GM18517 (cell line): ENCODE measurements around the gene PORCN.

ENCODE experiments used
- ATAC-seq: cut with Tn5 transposase; IDR thresholded peaks from one replicate; pipeline ENCODE4 v1.9.1; 2021; ENCODE audit warnings: mild to moderate bottlenecking, moderate library complexity; ENCODE audit not compliant: unreplicated experiment

Gene PORCN

DNA sequence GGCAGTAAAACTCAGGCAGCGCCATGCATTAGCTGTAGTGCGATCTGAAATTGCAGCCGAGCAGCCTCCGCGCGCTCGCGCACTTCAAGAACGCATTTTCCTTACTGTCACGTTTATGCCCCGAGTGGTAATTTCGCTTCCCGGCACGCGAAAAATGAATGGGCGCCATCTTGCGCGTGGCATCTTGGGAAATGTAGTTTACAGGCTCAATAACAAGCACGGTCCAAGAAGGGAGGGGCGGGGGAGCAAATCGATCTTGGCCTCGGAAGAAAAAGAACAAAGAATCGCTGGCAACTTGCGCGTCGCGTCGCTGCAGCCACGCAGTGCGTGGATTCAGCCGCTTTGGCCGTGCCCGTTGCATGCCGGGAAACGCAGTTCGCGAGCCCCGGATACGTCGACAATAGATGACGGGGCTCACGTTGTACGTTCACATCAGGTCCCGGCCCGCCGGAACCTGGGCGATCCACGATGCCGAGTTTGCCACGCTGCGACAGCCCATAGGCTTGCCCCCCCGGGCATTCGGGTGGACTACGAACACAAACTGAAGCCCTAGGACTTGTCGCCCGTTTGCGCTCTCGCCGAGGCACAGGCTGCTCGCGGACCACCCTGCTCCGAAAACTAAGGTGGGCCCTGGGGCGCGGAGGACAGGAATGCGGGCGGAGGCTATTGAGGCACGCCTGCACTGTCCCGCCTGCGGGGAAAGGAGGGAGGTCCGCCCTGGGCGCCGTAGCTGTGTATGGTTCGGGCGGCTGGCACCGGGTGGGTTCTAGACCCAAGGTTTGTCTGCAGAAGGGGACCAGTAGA, 32.8 kb upstream of the PORCN start, which contains the start of gene FTSJ1:
TSS of gene FTSJ1 (plus strand) at position 426 of the 804 bp plus-strand sequence. CDS start 1,849 bp downstream, outside the sequence.
- ATAC-seq: peak; percentile 92

DNA sequence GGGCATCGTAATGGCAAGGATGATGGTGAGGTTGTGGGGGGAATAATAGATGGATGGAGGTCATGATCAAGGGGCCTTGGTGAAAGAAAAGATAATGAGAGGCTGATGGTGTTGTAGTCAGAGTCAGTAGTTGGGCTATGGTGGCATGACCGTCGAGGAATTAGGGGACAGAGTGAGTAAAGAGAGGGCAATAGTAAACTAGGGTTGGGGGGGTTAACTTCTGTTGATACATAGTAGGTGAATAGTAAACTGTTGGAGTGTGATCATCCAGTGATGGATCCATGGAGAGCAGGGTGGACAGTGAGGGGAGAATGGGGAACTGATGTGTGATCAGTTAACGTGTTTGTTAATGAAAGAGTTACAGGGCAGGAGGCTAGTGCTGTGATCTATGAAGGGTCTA, 31.9 kb upstream of the PORCN start:
- ATAC-seq: no peak

DNA sequence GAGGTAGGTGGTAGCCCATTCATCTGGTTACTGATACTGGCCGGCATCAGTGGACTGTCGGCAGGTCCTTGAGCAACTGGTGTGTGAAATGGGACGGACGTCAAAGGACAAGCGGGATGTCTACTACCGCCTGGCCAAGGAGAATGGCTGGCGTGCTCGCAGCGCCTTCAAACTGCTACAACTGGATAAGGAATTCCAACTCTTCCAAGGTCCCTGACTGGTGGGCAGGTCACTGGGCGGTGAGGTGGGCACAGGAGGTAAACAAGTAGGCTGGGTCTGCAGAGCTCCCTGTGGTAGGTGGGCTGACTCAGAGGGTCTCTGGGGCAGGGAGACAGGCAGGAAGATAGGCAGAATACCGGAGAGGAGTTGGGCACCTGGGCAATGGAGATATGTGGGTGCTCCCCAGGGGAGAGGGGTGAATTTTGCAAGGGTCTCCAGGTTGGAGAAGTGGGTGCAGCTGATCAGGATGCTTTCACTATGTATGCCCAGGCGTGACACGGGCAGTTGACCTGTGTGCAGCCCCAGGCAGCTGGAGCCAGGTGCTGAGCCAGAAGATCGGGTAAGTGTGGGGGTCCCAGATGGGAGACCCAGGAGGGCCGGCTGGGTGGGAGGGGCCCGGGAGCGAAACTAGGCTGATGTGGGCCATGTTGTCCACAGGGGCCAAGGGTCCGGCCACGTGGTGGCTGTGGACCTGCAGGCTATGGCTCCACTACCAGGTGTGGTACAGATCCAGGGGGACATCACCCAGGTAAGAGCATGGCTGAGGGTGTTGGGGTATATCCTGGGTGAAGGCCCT, 30.6 kb upstream of the PORCN start:
- ATAC-seq: no peak

DNA sequence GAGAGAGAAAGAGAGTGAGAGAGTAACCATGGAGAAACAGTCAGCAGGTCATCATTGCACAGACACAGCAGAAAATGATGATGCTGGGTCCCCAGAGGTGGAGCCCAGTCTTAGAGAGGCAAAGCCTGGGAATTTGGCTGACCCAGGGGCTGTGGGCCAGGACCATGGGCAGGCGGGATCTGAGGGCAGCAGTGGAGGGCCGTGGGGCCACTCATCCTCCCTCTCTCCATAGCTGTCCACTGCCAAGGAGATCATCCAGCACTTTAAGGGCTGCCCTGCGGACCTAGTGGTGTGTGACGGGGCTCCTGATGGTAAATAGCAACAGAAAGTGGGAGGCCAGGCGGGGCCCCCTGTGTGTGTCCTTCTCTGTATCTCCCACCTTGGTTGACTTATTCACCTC, 30.0 kb upstream of the PORCN start:
- no peak for ATAC-seq

DNA sequence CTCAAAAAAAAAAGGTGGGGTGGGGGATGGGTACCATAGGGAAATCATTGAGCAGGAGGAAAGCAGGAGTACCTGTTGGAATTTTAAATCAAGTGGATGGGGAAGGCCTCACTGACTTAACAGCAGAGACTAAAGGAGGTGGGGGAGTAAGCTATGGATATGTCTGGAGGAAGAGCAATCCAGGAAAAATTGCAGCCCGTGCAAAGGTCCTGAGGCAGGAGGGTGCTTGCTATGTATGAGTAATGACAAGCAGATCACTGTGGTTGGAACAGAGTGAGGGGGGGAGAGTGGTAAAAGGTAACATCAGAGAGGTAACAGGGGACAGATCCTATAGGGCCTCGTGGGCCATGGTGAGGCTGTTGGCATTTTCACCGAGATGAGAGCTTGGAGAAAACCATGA, 28.6 kb upstream of the PORCN start:
- no peak for ATAC-seq

DNA sequence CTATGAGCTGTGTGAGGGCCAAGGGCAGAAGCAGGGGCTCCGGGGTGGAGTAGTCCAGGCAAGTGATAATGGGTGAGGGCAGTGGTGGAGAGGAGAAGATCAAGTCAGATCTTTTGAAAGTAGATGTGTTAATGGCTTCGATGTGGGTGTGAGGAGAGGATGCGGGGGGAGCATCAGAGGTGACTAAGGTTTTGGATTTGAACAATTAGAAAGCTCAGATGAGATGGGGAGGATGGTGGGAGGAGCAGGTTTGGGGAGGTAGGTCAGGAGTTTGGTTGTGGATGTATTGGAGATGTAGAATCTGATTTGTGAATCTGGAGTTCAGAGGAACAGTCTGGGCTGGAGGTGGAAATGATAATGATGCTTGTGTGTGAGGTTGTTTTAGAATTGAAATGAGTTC, 28.2 kb upstream of the PORCN start:
- no peak for ATAC-seq

DNA sequence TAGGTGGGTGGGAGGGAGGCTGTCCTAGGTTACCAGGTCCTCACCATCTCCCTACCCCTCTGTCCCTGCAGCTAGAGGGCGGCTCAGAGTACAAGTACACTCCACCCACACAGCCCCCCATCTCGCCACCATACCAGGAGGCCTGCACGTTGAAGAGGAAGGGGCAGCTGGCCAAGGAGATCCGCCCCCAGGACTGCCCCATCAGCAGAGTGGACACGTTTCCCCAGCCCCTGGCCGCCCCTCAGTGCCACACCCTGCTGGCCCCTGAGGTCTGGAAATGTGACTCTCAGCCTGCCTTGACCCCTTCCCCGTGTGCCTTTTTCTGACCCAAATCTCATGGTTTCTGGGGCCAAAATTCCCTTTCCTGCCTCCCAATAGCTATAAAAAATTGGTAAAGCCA, 26.3 kb upstream of the PORCN start:
- ATAC-seq: no peak

DNA sequence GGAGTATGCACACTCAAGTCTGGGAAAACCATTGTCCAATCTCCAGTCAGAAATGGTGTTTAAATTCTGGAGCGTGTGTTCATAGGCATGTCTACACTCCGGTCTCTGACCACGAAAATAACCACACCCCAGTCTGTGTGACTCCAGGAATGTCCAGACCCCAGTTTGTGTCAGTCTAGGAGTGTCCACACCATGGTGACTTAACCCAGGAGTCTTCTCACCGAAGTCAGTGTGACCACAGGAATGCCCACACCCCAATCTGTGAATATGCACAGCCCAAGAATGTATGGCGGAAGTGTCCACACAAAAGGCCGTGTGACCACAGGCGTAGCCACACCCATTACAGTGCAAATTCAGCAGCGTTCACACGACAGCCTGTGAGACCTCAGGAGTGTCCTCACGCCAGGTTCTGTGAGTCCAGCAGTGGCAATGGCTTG, 21.4 kb upstream of the PORCN start:
- no peak for ATAC-seq

DNA sequence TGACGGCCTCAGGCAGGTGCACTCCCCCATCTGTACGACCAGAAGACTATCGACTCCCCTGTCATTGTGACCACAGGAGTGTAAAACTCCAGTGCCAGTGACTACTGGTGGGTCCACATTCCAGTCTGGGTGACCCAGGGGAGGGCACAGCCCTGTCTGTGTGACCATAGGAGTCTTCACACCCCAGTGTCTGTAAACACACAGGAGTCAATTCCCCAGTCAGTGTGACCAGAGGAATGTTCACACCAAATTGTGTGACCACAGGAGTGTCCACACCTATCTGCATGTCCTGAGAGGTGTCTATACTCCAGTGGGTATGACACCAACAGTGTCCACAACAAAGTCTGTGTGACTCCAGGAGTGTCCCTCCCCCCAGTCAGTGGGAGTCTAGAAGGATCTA, 20.8 kb upstream of the PORCN start:
- ATAC-seq: no peak

DNA sequence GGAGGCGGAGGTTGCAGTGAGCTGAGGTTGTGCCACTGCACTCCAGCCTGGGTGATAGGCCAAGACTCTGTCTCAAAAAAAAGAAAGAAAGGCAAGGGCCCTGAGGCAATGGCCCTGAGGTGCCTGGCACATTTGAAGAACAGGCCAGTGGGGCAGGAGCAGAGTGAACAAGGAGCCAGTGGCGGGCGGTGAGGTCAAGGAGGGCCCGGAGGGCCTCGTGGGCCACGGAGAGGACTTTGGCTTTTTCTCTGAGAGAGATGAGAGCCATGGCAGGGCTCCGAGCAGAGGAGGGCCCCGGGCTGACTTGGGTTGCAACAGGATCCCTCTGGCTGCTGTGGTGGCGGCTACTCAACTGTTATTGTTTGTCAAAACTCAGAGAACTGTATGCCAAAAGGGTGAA, 19.5 kb upstream of the PORCN start:
- ATAC-seq: no peak

DNA sequence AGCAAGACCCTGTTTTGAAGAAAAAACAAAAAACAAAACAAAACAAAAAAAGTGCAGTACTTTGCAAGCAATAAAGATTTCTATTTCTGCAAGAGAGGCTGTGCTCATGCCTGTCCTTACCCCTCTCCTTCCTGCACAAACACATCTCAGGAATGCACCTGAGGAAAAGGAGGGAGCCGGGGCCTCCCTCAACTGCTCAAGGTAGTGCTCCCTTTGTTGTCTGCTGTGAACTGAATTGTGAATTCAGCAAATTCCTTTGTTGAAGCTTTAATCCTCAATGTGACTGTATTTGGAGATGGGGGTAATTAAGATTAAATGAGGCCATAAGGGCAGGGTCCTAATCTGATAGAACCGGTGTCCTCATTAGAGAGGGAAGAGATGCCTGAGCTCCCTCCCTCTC, 18.9 kb upstream of the PORCN start:
- ATAC-seq: no peak

DNA sequence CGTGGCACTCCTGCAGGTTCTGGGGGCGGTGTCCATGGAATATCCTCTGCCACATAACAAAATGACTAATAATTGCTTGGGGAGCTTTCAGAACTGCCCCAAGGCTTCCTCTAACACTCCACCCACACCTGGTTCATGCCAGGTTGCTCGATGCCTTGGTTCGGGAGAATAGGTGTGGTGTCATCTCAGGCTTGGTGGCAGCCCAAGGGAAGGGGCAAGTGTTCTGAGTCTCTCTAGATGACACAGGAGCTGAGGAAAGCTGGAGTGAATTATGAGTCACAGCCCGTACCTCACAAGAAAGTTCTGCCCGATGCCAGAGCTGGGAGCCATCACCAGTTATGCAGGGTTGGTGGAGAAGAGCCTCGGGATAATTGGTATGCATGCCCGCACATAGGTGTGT, 18.1 kb upstream of the PORCN start:
- no peak for ATAC-seq

DNA sequence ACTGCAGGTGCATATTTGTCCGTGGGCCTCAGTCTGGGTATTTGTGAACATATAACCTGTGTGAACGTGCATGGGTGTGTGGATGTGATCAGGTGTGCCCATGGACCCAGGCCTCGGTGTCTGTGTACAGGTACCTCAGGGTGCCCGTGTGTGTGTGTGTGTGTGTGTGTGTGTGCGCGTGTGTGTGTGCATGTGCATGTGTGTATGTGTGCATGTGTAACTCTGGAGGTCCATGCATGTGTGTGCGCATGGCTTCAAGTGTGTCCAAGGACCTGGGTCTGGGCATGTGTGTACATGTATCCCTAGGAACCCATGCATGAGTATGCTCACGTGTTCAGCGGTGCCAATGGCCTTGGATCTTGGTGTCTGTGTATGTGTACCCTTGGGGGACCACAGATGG, 17.0 kb upstream of the PORCN start:
- no peak for ATAC-seq

DNA sequence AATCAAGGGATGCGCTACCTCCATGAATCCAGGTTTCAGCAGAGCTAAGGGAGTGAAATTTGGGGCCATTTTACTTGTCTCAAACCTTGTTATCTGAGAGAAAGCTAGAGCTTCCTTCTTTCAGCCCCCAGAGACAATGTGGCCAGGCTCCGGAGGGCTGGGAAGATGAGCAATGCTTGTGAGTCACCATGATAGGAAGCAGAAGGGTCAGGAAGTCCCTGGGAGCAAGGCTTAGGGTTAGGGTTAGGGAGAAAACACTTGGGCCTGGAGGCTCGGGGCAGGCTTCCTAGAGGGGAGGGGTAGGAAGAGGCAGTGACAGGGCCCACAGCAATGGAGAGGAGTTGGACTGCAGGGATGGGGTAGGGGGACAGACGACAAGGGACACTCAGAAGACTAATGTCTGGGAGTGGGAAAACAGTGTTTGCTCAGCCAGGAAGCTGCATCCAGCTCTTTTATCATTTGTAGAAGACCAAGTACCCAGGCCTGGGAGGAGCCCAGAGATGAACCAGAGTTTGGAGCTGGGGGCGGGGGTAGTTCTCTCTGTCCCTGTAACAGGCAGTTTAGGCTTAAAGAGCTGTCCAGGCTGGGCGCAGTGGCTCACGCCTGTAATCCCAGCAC, 16.4 kb upstream of the PORCN start:
- ATAC-seq: no peak

DNA sequence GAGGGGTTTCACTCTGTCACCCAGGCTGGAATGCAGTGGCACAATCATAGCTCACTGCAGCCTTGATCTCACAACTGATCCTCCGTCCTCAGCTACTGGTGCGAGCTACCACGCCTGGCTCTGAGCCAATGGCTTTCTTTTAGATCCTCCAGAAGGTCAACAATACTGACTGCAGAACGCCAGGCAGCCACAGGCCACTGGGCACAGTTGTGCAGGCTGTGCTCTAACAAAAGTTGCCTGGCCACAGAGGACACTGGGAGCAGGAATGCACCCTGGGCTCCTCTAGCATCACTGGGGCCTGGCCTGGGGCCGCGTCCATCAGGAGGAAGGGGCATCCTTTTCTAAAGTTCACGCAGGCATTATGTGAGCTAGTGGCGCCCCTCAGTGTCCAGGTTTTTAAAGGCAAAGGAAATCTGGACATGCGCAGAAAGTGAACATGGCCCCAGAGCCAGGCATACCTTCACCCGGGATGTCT, 14.9 kb upstream of the PORCN start:
- no peak for ATAC-seq

DNA sequence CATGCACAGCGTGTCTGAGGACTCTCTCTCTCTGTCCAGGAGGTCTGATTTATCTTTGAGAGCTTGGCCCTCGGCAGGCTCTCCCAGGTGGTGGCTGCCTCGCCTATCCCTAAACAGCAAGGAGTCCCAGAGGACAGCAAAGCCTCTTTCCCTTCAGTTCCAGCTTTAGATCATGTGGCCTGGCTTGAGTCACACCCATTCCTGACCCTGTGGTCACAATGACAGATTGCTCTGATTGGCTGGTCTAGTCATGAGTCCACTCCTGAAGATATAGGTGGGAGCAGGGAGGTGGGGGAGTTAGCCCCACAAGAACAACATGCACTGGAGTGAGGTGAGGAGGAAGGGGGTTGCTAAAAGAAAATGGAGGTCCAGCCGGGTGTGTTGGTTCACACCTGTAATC, 12.1 kb upstream of the PORCN start:
- ATAC-seq: no peak

DNA sequence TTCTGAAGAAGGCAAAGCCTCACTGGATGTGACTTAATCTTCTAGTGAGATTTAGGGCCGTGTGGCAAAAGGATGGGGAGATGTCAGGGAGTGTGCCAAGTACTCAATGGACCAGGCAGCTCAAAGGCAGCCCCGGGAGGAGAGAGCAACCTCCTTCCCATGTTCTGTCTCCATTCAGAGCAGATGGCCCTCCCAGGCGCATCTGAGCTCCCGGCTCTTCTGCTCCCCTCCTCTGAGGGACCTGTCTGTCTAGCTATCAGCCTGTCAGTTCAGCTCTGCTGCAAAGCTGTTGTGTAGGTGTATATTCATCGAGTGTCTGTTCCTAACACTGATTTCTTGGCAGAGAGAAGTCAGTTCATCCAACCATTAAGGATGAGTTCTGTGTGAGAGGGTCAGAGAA, 10.9 kb upstream of the PORCN start:
- ATAC-seq: no peak

DNA sequence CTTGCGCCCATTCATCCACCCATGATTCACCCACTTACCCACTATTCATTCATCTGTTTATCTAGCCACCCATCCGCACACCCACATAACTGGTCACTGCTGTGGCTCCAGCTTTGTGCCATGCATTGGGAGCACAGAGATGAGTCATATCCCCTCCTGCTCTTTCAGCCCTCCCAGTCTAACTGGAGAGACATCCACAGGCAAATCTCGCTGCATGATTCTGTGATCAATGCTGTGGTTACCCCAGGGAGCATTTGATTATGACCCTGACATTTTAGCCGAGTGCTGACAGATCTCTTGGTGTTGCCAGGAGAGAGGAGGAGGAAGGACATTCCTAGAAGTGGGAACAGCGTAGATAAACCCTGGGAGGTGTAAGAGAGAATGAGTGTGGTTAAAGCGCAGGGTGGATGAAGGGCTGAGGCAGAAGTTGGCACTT, 10.4 kb upstream of the PORCN start:
- no peak for ATAC-seq

DNA sequence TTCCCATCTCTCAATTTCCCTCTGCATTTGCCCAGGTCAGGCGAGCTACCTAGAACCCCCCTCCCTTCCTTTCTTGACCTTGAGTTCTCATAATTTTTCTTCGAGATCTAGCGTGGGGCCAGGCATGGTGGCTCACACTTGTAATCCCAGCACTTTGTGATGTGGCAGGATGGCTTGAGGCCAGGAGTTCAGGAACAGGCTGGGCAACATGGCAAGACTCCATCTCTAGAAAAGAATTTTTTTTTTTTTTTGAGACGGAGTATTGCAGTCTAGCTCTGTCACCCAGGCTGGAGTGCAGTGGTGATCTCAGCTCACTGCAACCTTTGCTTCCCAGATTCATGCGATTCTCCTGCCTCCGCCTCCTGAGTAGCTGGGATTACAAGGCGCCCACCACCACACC, 4.5 kb upstream of the PORCN start:
- ATAC-seq: no peak

DNA sequence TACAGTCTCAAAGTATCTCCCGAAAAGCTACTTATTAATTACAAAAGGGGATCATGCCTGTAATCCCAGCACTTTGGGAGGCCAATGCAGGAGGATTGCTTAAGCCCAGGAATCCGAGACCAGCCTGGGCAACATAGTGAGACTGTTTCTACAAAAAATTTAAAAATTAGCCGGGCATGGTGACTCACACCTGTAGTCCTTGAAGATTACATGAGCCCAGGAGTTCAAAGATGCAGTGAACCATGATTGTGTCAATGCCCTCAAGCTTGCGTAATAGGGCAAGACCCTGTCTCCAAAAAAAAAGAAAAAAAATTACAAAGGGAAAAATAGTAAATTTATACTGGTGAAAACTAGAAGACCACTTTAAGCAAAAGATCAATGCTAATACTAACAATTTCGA, 3.3 kb upstream of the PORCN start:
- ATAC-seq: no peak

DNA sequence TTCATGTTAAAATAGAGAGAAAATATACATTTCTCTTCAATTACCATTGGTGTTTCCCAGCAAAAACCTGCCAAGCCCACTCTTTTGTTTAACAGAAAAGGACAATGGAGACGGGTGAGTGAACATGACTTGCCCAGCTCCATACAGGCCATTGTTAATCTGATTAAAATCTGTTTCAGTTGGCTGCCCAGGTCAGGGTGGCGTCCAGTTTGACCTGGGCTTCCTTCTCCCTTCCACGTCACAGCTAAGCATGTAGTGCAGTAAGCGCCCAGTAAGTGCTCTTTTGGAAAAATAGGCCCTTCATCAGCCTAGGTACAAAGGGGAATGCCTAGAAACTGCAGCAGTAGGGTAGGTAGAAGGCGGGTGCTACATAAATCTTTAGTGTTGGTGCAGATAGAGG, 1.5 kb upstream of the PORCN start:
- no peak for ATAC-seq

DNA sequence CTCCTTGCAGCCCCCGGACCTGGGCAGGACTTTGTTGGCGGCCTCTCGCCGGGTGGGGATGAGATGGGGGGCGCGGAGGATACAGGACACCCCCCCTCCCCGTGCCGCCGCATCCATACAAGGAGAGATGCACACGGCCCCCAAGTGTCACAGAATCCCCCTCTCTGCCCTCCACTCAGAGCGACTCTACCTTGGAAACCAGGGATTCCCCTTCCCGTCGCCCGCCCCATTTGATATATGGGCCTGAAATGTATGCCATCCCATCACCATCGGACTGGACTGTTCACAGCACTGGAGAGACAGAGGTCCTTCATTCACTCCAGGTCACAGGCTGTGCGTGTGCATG, 426 bp downstream of the PORCN start:
- ATAC-seq: no peak
